GM13976 (cell line): ENCODE measurements around the gene SPEF2.

Experiments
- DNase-seq: peaks from one replicate; pipeline ENCODE4 v3.0.0; 2012; ENCODE audit warnings: low spot score
- CTCF ChIP-seq: IDR thresholded peaks from 2 replicates; pipeline ENCODE4 v1.5.1; 2012; ENCODE audit warnings: borderline replicate concordance, mild to moderate bottlenecking; ENCODE audit not compliant: insufficient read depth; ENCODE audit errors: extremely low read depth, missing control alignments, control extremely low read depth
- in situ Hi-C: fragments of 300-500 bp; cut with MboI; formaldehyde crosslinking; loops from one replicate; pipeline ENCODE4 v1.12.0; 2022; ENCODE audit warnings: low sequenced_read_pairs, mixed read lengths, inconsistent platforms; ENCODE audit not compliant: unreplicated experiment

Gene SPEF2

GRCh38 chr5:35803191-35803651 lies 185.6 kb downstream of the SPEF2 start:
- DNase-seq = no peak
- in situ Hi-C loops = no loop called here

GRCh38 chr5:35804201-35804653 lies 186.6 kb downstream of the SPEF2 start:
- no peak for TF ChIP-seq CTCF
- in situ Hi-C loops = no loop called here

More at GRCh38 chr5:35803191-35803651, 185.6 kb downstream of the SPEF2 start:
- no peak for TF ChIP-seq CTCF

GRCh38 chr5:35804841-35805240 lies 187.2 kb downstream of the SPEF2 start:
- TF ChIP-seq CTCF = no peak
- in situ Hi-C loops = no loop called here
- DNase-seq = no peak

More at GRCh38 chr5:35804201-35804653, 186.6 kb downstream of the SPEF2 start:
- DNase-seq = no peak

- DNase-seq = no peak
- TF ChIP-seq CTCF = no peak
- in situ Hi-C loops = no loop called here
Measured at GRCh38 chr5:35810601-35811000, 192.9 kb downstream of the SPEF2 start.

- in situ Hi-C loops = no loop called here
- no peak for TF ChIP-seq CTCF
- no peak for DNase-seq
Measured at GRCh38 chr5:35811108-35811741, 193.6 kb downstream of the SPEF2 start.

GRCh38 chr5:35813521-35813920 lies 195.9 kb downstream of the SPEF2 start:
- in situ Hi-C loops = no loop called here
- no peak for TF ChIP-seq CTCF
- no peak for DNase-seq
